Epidermal melanocyte (primary cell): ENCODE data around the gene SMTN.
"Not testable (repeated sequence)": the region's sequence is repeated elsewhere in the genome, so short reads cannot be mapped to it uniquely, and the experiment has no call there.

Experiments
- DNase-seq: peaks from one replicate; pipeline ENCODE4 v3.0.0; 2011; ENCODE audit warnings: low spot score; ENCODE audit not compliant: insufficient read length

The SMTN gene

DNA sequence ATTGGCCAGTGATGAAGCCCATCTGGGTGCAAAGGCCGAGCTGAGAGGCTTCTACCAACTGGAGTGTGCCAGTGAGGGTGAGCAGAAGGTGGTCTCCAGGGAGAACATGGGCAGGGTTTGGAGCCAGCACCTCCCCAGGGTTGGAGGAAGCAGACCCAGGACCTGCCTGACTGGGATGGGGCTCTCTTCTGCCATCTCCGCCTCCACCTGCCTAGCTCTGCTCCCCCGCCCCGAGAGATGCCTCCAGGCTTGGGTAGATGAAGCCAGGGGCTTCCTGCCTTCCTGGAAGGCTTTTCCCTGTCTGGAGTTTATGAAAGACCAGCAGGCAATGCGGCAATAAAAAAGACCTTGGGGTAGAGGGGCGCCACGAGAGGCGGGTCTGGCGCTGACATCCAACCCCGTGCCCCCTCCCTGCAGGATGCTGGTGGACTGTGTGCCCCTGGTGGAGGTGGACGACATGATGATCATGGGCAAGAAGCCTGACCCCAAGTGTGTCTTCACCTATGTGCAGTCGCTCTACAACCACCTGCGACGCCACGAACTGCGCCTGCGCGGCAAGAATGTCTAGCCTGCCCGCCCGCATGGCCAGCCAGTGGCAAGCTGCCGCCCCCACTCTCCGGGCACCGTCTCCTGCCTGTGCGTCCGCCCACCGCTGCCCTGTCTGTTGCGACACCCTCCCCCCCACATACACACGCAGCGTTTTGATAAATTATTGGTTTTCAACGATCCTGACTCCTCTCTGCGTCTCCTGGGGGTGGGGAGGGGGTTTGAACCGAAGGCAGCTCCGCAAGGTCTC lies 23.0 kb downstream of the SMTN start:
- DNase-seq, result no peak

DNA sequence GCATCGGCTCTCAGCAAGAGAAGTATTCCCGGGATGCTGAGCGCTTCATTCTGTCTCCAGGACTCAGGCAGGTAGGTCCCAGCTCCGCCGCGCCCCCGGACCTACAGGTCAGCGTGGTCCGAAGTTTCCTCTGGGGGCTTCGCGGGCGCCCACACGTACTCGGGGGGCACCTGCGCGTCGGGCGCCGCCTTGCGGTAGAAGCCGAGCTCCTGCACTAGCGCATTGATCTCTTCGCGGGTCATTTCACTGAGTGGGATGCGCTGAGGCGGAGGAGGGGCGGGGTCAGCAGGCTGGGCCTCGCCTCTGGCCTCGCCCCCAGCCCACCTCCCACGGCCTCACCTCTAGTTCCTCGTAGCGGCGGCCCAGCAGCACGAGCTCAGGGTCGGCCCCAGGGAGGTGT lies 23.8 kb downstream of the SMTN start:
- DNase-seq, result no peak

DNA sequence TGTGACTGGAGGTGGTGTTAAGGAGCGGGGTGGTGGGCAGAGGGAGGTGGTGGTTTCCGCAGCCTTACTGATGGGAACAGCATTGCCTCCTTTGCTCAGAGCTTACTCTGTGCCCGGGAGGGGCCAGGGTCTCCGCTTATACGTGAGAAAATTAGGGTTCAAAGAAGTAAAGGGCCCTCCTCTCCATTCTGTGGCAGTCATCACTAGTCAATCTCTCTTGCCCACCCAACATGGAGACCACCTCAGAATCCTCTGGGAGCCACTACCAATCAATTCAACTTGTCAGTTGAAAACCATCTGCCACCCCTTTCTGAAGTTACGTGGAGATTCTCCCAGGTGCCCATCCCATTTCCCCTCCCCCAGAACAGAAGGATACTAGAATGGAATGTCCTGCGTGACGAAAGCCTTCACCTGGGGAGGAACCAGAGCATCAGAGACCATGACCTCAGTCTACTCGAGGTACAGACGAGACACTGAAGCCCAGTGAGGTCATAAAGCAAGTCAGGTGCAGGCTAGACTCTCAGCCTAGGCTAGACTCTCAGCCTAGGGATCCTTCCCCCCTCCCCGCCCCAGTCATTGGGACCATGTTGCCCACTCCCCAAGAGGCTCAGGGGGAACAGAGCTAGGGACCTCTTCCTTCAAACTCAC lies 24.3 kb downstream of the SMTN start:
- no peak for DNase-seq

DNA sequence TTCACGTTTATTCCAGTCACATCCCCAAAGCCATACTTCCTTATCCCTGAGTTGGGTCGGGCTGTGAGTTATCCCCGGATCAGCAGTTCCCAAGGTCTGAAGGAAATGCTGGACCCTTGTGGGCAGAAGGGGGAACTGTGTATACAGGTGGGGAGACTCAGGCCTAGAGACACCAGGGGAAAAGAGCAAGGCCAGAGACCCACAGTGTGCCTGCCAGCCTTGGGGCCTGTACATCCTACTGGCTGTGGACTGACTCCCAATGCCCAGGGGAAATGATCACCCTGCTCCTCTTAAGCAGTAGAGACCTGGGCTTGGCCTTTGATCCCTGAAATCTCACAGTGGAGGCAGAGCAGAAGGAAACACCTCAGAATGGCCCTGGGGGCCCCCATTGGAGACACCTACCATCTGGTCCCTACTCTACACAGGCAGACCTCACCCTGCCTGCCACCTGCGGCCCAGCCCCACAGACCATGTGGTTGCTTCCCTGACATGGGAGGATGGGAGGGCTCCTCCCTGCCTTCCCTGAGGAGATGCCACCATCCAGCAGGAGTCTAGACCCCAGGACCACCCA lies 25.0 kb downstream of the SMTN start:
- DNase-seq, result no peak

DNA sequence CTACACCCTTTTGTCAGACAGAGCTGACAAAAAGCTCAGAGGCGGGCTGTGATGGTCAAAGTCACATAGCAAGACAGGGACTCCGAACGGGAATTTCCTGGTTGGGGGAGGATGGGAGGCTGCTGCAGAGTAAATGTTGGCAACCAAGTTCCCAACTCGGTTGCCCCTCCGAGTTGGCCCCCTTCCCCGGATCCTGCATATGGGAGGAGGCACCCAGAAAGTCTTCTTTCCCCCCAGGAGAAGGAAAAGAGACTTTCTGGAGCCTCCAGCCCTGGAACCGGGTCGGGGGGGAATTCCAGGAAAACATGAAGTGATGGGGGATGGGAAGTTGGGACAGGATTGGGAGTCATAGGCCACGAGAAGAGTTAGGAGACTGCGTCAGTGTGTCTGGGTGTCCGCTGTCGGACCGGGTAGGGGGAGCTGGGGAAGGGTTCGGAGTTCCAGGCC lies 25.6 kb downstream of the SMTN start:
- no peak for DNase-seq

DNA sequence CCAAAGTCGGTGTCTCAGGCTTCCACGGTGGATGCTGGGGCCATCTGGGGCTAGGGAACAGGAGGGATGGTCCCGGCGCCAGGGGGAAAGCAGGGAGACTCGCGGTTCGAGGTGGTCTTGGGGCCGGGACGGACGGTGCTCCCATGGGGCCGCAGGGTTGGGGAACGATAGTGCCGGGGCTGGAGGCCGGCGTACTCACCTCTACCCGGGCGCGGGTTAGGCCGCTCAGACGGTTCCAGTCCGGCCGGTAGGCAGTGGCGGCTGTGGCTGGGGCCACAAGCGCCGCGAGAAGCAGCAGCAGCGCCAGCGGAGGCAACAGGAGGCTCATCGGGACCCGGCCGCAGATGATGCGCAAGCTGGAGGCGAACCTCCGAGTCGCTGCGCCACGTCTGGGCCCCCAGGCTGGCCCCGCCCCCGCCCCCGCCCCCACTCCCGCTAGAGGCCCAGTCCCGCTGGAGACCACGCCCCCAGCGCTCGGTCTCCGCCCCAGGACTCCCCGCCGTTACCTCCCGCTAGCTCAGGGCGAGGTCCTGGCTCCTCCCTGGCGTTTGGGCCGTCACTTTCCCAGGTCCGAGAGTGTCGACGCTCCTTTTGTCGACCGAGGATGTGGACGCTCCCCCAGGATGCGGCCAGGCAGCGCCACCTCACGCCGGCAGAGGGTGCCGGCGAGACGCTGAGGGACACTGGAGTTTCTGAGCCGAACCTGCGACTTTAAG lies 26.2 kb downstream of the SMTN start, which contains the start of gene SELENOM:
SELENOM (minus strand) TSS at position 391 of the 716 bp plus-strand sequence; CDS start at position 328, 63 bp downstream.
- peak; percentile 96 for DNase-seq

DNA sequence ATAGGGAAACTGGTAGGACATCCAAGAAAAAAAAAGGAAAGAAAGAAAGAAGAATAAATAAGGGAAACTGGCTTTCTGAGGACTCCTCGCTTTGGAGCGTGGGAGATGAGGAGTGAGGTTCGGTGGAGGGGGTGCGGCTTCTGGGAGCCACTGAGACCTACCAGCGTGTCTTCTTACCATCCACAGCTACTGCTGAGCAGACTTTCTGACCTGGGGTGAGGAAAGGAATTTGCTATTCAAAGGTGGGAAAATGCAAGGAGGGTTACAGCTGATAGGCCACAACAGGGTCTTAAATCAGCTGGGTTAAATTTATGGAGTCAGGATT lies 26.7 kb downstream of the SMTN start:
- DNase-seq, result no peak

DNA sequence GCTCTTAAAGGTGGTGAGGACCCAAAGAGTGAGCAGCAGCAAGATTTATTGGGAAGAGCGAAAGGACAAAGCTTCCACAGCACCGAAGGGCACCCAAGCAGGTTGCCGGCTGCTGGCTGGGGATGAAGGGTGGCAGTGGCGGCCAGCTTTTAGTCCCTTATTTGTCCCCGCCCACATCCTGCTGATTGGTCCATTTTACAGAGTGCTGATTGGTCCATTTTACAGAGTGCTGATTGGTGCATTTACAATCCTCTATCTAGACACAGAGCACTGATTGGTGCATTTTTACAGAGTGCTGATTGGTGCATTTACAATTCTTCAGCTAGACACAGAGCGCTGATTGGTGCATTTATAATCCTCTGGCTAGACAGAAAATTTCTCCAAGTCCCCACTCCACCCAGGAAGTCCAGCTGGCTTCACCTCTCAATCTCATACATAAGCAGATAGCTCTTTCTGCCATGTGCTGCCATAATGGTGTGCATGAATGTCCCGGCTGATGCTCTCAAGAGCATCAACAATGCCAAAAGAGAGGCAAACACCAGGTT lies 31.5 kb downstream of the SMTN start:
- not testable (repeated sequence) for DNase-seq

DNA sequence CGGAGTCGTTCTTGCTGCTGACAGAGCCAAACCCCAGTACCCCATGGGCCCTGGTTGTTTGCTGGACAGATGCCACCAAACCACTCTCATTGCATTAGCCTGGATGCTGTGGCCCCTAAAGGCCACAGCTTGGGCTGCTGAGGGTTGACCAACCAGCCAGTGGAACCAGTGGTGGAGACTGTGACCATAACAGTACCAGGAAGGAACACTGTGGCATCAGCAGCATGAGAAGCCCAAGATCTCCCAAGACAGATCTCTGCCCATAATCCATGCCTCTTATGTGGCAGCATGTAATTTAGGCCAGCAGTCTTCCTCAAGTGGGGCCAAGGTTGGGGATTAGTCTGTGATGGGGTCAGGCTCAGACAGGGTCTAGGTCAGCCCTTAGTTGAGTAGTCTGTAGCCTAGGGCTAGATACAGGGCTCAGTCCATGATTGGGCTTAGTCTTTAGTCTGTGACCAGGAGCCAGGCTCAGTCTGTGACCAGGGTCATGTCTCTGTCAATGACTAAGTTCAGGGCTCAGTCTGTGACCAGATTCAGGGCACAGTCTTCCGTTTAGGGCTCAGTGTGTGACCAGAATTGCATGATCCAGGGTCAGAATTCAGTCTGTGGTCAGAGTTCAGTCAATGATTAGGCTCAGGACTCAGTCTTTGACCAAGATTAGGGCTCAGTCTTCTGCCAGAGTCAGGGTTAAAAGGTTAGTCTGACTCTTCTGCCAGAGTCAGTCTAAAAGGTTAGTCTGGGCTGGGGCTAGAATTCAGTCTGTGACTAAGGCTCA lies 37.1 kb downstream of the SMTN start:
- DNase-seq, result no peak

DNA sequence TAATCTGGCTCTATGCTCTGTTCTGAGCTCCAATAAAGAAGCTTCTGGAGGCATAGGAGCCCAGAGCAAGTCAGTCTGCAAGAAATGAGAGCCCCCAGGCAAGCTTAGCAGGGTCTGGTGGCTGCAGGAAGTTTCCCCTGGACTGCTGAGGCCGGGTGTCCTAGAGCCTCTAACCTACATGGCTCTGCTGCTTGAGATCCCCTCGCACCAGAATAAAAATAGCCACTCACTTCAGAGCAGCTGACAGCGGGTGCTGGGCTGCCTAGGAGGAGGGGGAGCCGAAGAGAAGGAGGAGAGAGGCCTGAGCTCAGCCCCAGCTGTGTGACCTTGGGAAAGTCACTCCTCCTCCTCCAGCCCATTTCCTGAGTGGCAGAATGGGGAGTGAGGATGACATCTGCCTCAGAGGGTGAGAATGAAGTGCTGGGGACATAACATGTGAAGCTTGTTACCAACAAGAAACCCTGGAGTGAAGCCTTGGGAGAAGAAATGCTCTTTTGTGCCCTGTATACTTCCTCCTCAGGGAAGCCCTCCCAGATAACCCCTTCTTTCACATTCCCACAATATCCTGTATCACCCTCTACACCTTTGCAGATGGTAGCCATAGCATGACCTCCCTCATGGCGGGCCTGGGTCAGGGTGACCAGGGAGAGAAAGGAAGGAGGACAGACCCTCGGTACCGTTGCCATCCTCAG lies 38.1 kb downstream of the SMTN start:
- no peak for DNase-seq

DNA sequence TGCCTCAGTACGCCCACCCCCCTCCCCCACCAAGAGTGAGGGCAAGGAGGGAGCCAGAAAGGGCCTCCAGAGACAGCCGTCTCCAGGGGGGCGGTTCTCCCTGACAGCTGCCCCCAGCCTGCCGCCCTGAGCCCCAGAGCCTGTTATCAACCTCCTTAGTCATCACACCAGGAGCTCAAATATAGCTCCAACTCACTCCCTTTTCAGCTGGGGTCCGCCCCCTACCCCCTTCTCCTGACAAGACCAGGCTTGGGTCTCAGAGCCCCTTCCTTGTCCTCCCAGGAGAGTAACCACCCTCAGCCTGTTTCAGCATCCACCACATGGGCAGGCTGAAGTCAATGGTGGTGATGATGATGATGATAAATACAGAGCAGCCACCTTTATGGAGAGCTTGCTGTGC lies 39.1 kb downstream of the SMTN start:
- DNase-seq, result no peak

DNA sequence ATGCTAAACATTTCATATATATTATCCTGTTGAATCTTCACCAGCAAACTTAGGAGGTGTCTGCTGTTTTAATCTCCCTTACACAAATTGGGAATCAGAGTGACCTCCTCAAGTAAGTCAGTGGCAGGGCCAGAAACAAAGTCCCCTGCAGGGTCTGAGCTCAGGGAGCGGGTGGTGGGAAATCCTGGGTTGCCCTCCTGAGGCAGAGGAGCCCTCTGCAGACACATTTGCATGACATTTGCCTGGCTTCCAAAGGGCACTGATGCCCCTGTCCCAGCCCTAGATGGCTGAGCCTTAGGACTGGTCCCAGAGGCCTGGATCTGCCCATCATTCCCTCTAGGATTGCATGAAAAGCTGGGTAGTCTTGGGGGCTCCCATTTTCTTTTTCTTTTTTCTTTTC lies 39.5 kb downstream of the SMTN start:
- DNase-seq, result no peak

DNA sequence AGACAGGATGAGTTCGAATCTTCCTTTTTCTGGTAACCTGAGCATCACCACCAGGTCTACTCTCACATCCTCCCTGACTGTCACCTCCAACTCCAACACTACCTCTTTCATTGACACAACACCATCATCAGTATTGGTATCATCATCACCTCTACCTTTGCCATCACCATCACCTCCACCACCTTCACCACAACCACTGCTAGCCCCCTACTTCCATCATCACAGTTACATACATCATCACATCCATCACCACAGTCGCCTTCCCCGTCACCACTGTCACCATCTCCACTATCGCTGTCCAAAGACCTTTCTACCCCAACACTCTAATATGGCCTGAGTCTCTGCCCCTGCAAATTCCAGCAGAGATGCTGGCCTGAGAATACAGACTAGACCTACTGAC lies 40.3 kb downstream of the SMTN start:
- DNase-seq, result no peak

DNA sequence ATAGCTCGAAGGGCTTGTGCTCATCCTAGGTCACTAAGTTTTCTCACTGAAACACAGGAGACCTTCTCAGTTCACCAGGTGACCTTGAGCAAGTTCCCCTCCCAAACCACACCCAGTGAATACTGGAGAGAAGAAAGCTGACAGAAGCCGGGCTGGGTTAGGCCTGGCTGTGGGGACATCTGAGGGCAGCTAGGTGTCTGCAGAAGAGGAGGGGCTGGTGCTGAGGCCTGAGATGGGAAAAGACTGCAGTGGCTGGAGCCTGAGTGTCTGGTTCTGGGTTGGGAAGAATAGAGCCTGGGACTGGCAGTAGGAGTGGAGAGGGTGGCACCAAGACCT lies 41.0 kb downstream of the SMTN start:
- peak; percentile 13 for DNase-seq

DNA sequence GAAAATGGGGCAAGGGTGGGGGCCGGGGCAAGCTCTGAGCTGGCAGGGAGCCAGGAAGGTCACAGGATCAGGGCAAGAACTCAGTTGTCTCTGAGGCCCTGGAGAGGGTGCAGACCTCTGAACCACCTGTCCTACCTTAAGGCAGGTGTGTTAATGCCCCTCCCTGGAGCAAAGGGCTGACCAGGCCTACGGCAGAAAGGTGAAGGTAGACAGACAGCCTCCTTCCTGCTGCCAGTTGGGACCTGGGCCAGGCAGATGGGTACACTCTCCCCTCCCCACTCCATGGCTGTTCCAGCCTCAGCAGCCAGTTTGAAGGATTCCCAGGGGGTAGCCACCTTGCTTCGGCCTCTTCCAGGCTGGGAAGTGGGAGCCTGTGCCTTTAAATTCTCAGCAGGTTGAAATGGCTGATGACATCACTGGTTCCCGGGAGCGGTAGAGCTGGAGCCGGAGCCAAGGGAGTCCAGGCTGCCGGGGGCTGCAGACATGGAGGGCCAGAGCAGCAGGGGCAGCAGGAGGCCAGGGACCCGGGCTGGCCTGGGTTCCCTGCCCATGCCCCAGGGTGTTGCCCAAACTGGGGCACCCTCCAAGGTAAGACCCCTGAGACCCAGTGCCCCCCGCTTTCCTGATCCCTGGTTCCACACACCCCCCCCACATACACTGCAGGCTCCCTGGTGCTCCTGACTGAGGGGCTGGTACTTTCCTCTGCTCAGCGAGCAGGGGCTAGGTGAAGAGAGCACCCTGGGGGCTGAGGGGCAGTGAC lies 41.6 kb downstream of the SMTN start, which contains the start of gene INPP5J:
INPP5J (plus strand) TSS at position 435 of the 760 bp plus-strand sequence; CDS start at position 484, 49 bp downstream.
- peak; percentile 42 for DNase-seq

DNA sequence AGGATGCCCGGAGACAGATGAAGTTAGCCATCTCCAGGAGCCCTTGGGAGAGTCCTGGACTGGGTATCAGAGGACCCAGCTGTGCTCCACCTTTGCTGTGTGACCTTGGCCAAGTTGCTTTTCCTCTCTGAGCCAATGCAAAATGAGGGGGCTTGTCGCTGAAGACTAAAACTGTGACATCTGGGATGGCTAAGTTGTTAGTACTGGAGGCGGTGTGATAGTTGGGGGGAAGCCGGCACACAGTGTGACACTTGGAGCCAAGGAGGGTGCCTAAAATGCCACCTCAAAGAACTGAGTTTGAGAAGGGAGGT lies 42.1 kb downstream of the SMTN start:
- DNase-seq, result no peak

DNA sequence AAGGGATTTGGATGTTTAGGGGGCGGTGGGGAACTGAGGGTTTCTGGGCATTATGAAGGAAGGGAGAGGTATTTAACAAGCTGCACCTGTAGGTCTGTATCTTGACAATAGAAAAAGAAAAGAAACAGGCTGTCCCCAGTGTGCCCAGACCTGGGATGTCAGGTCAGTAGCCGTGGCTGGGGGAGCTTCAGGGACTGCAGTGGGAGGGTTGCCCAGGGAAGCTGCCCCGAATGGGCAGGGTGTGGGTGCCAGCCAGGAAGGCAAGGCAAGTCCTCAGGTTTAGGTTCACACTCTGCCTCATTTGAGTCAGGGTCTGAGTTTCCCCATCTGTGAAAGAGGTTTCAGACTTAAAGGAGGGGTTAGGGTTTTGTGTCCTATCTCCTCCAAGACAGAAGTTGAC lies 43.2 kb downstream of the SMTN start:
- peak; percentile 14 for DNase-seq

DNA sequence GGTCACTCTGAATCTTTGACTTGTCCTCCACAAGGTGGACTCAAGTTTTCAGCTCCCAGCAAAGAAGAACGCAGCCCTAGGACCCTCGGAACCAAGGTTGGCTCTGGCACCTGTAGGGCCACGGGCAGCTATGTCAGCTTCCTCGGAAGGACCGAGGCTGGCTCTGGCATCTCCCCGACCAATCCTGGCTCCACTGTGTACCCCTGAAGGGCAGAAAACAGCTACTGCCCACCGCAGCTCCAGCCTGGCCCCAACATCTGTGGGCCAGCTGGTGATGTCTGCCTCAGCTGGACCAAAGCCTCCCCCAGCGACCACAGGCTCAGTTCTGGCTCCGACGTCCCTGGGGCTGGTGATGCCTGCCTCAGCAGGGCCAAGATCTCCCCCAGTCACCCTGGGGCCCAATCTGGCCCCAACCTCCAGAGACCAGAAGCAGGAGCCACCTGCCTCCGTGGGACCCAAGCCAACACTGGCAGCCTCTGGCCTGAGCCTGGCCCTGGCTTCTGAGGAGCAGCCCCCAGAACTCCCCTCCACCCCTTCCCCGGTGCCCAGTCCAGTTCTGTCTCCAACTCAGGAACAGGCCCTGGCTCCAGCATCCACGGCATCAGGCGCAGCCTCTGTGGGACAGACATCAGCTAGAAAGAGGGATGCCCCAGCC lies 43.8 kb downstream of the SMTN start:
- DNase-seq, result peak; percentile 10

DNA sequence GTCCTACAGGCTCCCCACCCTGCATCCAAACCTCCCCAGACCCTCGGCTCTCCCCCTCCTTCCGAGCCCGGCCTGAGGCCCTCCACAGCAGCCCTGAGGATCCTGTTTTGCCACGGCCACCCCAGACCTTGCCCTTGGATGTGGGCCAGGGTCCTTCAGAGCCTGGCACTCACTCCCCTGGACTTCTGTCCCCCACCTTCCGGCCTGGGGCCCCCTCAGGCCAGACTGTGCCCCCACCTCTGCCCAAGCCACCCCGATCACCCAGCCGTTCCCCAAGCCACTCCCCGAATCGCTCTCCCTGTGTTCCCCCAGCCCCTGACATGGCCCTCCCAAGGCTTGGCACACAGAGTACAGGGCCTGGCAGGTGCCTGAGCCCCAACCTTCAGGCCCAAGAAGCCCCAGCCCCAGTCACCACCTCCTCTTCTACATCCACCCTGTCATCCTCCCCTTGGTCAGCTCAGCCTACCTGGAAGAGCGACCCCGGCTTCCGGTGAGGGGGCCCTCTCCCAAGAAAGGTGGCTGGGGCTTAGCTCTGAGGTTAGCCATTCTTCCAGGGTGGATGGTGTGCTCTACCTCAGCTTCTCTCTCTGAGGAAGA lies 44.5 kb downstream of the SMTN start:
- DNase-seq, result peak; percentile 8
